BJ (cell line): ENCODE data around the gene CLDN3. TPM values are rescaled to one million over a fixed set of nuclear protein-coding genes. Genes with fewer than 3 reads are reported as not detected.

Experiments
- CTCF ChIA-PET: fragments of 350-600 bp; formaldehyde crosslinking; extraction: SDS; loops from one replicate; lab custom pipeline; 2021; ENCODE audit warnings: antibody characterized with exemption, inconsistent platforms; lab: Yijun Ruan, JAX
- POLR2A ChIA-PET: fragments of 300-600 bp; sonication (Branson Sonifier 250); formaldehyde crosslinking; extraction: SDS; loops from one replicate; lab custom pipeline; 2021; ENCODE audit warnings: antibody characterized with exemption; lab: Charles Lee
- DNase-seq: peaks from one replicate; pipeline ENCODE4 v3.0.0-alpha.2; 2011; ENCODE audit warnings: low read depth
- H3K27me3 ChIP-seq: 2 replicates; pipeline ENCODE4 v1.6.0; 2011; ENCODE audit warnings: low read length; ENCODE audit not compliant: control insufficient read depth, insufficient read depth
- H3K36me3 ChIP-seq: 2 replicates; pipeline ENCODE4 v1.5.1; 2011; ENCODE audit warnings: low read length; ENCODE audit not compliant: control insufficient read depth, insufficient read depth
- H3K4me3 ChIP-seq: 2 replicates; pipeline ENCODE4 v1.5.1; 2011; ENCODE audit warnings: low read depth, mild to moderate bottlenecking, control low read depth, low read length
- polyA minus RNA-seq: library from RNA; depleted of rRNA, polyadenylated mRNA; stranded (reverse); fragments of >200 nt; gene quantifications from 2 replicates; pipeline ENCODE4 v1.2.3, GENCODE V29; 2011; rRNA and poly(A)+ RNA removed
- polyA plus RNA-seq: library from polyadenylated mRNA; depleted of rRNA; stranded (reverse); fragments of >200 nt; gene quantifications from 2 replicates; pipeline ENCODE4 v1.2.3, GENCODE V29; 2011; rRNA removed
- TF ChIP-seq, protein P1 (sequence below): IDR thresholded peaks from 2 replicates; pipeline ENCODE4 v1.5.1; 2011; ENCODE audit warnings: low read depth, mild to moderate bottlenecking, control low read depth, inconsistent platforms, low read length, moderate library complexity; ENCODE audit not compliant: insufficient read depth

CLDN3 gene, protein sequence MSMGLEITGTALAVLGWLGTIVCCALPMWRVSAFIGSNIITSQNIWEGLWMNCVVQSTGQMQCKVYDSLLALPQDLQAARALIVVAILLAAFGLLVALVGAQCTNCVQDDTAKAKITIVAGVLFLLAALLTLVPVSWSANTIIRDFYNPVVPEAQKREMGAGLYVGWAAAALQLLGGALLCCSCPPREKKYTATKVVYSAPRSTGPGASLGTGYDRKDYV
- polyA plus RNA-seq (not detected in 2 replicates), polyA minus RNA-seq (not detected in 2 replicates)

DNA sequence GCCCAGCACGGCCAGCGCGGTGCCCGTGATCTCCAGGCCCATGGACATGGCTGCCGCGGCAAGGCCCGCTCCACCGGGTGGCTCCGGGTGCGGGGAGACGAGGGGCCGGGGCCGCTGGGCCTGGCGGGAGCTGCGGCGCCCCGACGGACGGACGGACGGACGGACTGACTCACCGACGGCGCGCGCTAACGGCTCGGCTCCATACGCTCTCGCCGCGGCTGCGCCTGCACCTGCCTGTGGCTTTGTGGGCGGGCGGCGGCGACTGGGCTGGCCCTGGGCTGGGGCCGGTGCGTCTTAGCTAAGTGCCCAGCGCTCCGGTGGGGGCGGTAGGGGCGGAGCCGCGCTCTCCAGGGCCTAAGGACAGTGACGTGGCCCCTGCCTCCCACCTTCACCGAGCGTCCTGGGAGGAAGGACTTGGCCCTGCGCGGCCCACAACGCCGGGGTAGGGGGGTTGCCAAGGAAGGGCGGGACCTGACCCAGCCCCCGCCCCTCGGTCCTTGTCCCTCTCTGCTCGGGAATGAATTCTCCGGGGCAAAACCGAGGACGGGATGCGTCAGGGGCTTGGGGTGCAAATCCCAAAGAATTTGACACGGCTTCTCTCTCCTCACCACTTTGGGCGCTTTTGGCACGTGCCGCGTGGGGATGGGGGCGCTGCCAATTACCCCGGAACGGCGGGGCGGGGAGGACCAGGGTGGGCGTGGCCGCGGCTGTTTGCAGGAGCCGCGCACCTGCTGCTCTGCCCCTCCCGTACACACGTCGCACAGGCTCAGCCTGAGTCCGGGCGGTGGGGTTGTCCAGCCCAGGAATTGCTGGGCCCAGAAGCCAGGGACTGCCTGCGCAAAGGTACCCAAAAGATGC, at the start of gene CLDN3:
Gene CLDN3 (minus strand): TSS at position 269 of the 858 bp plus-strand sequence. CDS start 221 bp downstream, at position 48.
- POLR2A ChIA-PET, result no interaction called here
- no peaks in the 10 kb centered on the region for H3K36me3 ChIP-seq
- TF ChIP-seq, protein P1, sequence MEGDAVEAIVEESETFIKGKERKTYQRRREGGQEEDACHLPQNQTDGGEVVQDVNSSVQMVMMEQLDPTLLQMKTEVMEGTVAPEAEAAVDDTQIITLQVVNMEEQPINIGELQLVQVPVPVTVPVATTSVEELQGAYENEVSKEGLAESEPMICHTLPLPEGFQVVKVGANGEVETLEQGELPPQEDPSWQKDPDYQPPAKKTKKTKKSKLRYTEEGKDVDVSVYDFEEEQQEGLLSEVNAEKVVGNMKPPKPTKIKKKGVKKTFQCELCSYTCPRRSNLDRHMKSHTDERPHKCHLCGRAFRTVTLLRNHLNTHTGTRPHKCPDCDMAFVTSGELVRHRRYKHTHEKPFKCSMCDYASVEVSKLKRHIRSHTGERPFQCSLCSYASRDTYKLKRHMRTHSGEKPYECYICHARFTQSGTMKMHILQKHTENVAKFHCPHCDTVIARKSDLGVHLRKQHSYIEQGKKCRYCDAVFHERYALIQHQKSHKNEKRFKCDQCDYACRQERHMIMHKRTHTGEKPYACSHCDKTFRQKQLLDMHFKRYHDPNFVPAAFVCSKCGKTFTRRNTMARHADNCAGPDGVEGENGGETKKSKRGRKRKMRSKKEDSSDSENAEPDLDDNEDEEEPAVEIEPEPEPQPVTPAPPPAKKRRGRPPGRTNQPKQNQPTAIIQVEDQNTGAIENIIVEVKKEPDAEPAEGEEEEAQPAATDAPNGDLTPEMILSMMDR, result no peak
- CTCF ChIA-PET, result no interaction called here
- peaks cover 11% of the 10 kb centered on the region for H3K27me3 ChIP-seq
- DNase-seq, result no peak
- peak within 1 kb of the TSS; percentile 18; the same call in 1 of the 2 replicates for H3K4me3 ChIP-seq

DNA sequence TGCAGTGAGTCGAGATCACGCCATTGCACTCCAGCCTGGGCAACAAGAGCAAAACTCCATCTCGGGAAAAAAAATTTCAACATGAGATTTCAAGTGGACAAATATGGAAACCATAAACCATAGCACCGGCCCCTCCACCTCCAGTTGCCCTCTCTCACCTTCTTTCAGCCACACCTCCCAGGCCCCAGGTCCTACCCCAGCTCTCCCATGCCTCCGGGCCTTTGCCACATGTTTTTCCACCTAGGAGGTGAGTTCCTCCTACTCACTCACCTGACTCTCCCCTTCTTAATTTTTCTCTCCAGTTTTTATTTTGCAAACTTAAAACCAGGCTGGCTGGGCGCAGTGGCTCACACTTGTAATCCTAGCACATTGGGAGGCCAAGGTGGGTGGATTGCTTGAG, 47.1 kb upstream of the CLDN3 start:
- POLR2A ChIA-PET, result interaction anchor here (0.6 kb wide), 1 partner anchor 20 kb away, joined by 7 read pairs; no protein-coding TSS in a partner anchor
- no peak for DNase-seq
- no peak overlapping the region for H3K4me3 ChIP-seq
- H3K36me3 ChIP-seq, result no peaks in the 10 kb centered on the region
- TF ChIP-seq, protein P1, result no peak
- H3K27me3 ChIP-seq, result no peaks in the 10 kb centered on the region
- CTCF ChIA-PET, result interaction anchor here (1.2 kb wide), 1 partner anchor 38 kb away, joined by 4 read pairs; no protein-coding TSS in a partner anchor

DNA sequence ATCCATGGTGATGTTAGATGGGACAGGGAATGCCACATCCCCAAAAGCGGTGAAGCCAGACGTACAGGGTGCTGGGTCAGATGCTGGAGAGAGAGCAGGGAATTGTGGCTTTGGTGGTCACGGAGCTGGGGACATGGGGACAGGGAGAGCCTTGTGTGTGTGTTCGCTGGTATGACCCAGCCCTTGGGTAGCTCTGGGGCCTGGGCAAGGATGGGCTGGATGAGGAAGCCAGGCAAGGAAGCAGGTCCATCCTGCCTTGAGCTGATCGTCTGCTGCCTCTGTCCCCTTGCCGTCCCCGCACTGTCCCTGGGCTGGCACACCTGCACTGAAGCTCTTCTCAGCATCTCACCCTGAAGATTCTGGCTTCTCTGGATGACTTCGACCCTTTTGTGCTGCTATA, 45.4 kb upstream of the CLDN3 start:
- Histone ChIP-seq H3K4me3 (no peak overlapping the region), H3K27me3 (no peaks in the 10 kb centered on the region), H3K36me3 (no peaks in the 10 kb centered on the region)
- ChIA-PET POLR2A (no interaction called here), CTCF (interaction anchor here (0.6 to 1.8 kb wide), 4 partner anchors 10 to 100 kb away, joined by 3 to 7 read pairs (median 4); no protein-coding TSS in a partner anchor)
- no peak for DNase-seq
- TF ChIP-seq, protein P1, result no peak

DNA sequence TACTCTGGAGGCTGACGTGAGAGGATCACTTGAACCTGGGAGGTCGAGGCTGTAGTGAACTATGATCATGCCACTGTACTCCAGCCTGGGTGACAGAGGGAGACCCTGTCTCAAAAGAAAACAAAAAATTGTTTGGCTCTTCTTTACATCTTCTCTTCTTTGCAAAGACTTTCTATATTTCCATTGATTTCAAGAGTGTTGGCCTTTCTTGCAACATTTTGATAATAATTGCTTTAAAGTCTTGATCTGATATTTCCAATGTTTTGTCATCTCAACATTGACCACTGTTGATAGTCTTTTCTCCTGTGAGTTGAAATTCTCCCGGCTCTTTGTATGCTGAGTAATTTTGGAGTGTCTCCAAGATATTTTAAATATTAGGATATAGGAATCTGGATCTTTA, 42.9 kb upstream of the CLDN3 start:
- ChIA-PET POLR2A (no interaction called here), CTCF (interaction anchor here (1.0 to 4.4 kb wide), 2 partner anchors 41 to 43 kb away, joined by 3 to 58 read pairs; no protein-coding TSS in a partner anchor)
- Histone ChIP-seq H3K36me3 (no peaks in the 10 kb centered on the region), H3K27me3 (no peaks in the 10 kb centered on the region), H3K4me3 (no peak overlapping the region)
- no peak for DNase-seq
- TF ChIP-seq, protein P1, result no peak

DNA sequence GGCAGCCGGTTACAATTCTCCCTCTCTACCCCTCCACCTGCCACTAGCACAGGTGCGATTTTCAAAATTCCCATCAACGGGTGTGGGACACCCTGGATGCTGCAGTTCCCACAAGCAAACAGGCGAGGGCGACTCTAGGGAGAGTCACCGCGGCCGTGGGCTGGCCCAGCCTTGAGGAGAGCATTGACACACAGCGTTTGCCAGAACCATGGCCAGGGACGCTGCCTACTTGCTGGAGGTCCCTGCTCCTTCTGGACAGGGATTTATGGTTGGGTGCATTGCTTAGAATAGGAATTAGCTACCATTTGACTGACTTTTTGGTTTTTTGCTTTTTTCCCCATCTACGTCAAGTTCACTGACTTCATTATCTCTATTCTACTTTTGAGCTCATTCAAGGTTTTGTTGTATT, 41.7 kb upstream of the CLDN3 start:
- ChIA-PET POLR2A (interaction anchor here (0.6 kb wide), 1 partner anchor 44 kb away, joined by 3 read pairs; no protein-coding TSS in a partner anchor), CTCF (interaction anchor here (0.7 to 4.4 kb wide), 19 partner anchors 9 to 583 kb away, joined by 3 to 58 read pairs (median 5); partner anchors contain the start of gene METTL27)
- Histone ChIP-seq H3K4me3 (no peak overlapping the region), H3K36me3 (no peaks in the 10 kb centered on the region), H3K27me3 (no peaks in the 10 kb centered on the region)
- TF ChIP-seq, protein P1, result peak; percentile 92
- no peak for DNase-seq
